Muscle layer of duodenum (tissue), 2 donors: ENCODE results near the gene EMC1.

Experiments used
- H3K27ac ChIP-seq: one replicate; pipeline ENCODE4 v1.7.0; 2013; ENCODE audit warnings: mild to moderate bottlenecking, low read length
- H3K27me3 ChIP-seq: one replicate; pipeline ENCODE4 v1.7.0; 2013; ENCODE audit warnings: low read depth, mild to moderate bottlenecking, control low read depth, low read length
- H3K36me3 ChIP-seq, 2 donors: one replicate each; pipeline ENCODE4 v1.7.0; 2013; ENCODE audit warnings: low read length in 2 of 2, control low read depth in 1 of 2, mild to moderate bottlenecking in 1 of 2; ENCODE audit not compliant: insufficient read depth in 2 of 2, control insufficient read depth in 1 of 2
- H3K4me1 ChIP-seq, 2 donors: one replicate each; pipeline ENCODE4 v1.7.0; 2013; ENCODE audit warnings: low read length in 2 of 2, mild to moderate bottlenecking in 2 of 2, control low read depth in 1 of 2, moderate library complexity in 1 of 2; ENCODE audit not compliant: insufficient read depth in 2 of 2, control insufficient read depth in 1 of 2
- H3K4me3 ChIP-seq, 2 donors: one replicate each; pipeline ENCODE4 v1.7.0; 2013; ENCODE audit warnings: low read length in 2 of 2, low read depth in 1 of 2, mild to moderate bottlenecking in 1 of 2
- H3K9me3 ChIP-seq, 2 donors: one replicate each; pipeline ENCODE4 v1.7.0; 2013; ENCODE audit warnings: low read length in 2 of 2, control low read depth in 1 of 2, mild to moderate bottlenecking in 1 of 2; ENCODE audit not compliant: control insufficient read depth in 1 of 2
- donor health status: healthy.

Gene EMC1

GRCh38 chr1:19199969-19200604 is 51.2 kb downstream of the EMC1 start:
- H3K36me3 ChIP-seq = peaks cover 44 to 52% of the 10 kb centered on the region in 2 donors

GRCh38 chr1:19199329-19199968 is 51.9 kb downstream of the EMC1 start:
- Histone ChIP-seq H3K4me3 (no peak overlapping the region), H3K4me1 (peaks cover 0 to 47% of the 10 kb centered on the region in 2 donors), H3K27me3 (no peaks in the 10 kb centered on the region), H3K27ac (no peak overlapping the region), H3K36me3 (peaks cover 44 to 52% of the 10 kb centered on the region in 2 donors), H3K9me3 (no peaks in the 10 kb centered on the region)

More at GRCh38 chr1:19199969-19200604, 51.2 kb downstream of the EMC1 start:
- H3K4me1 ChIP-seq = peaks cover 0 to 53% of the 10 kb centered on the region in 2 donors
- H3K27ac ChIP-seq = no peak overlapping the region
- no peaks in the 10 kb centered on the region for H3K9me3 ChIP-seq
- no peak overlapping the region for H3K4me3 ChIP-seq
- no peaks in the 10 kb centered on the region for H3K27me3 ChIP-seq

GRCh38 chr1:19198820-19199219 is 52.5 kb downstream of the EMC1 start:
- Histone ChIP-seq H3K4me3 (no peak overlapping the region), H3K9me3 (no peaks in the 10 kb centered on the region), H3K27ac (no peak overlapping the region), H3K4me1 (peaks cover 0 to 43% of the 10 kb centered on the region in 2 donors), H3K27me3 (no peaks in the 10 kb centered on the region), H3K36me3 (peaks cover 48 to 58% of the 10 kb centered on the region in 2 donors)

- H3K27me3 ChIP-seq = no peaks in the 10 kb centered on the region
- no peak overlapping the region for H3K27ac ChIP-seq
- H3K36me3 ChIP-seq = peaks cover 58 to 67% of the 10 kb centered on the region in 2 donors
- no peak overlapping the region for H3K4me3 ChIP-seq
- H3K4me1 ChIP-seq = peaks cover 0 to 33% of the 10 kb centered on the region in 2 donors
- H3K9me3 ChIP-seq = no peaks in the 10 kb centered on the region
Measured at GRCh38 chr1:19197845-19198244, 53.5 kb downstream of the EMC1 start.

- Histone ChIP-seq H3K27ac (no peak overlapping the region), H3K27me3 (no peaks in the 10 kb centered on the region), H3K4me1 (peaks cover 0 to 21% of the 10 kb centered on the region in 2 donors), H3K9me3 (no peaks in the 10 kb centered on the region), H3K36me3 (peaks cover 69 to 83% of the 10 kb centered on the region in 2 donors), H3K4me3 (no peak overlapping the region)
Measured at GRCh38 chr1:19196331-19196730, 55.0 kb downstream of the EMC1 start.

- no peaks in the 10 kb centered on the region for H3K27me3 ChIP-seq
- peaks cover 64 to 80% of the 10 kb centered on the region in 2 donors for H3K36me3 ChIP-seq
- H3K4me3 ChIP-seq = no peak overlapping the region
- H3K27ac ChIP-seq = no peak overlapping the region
- H3K4me1 ChIP-seq = no peaks in the 10 kb centered on the region
- no peaks in the 10 kb centered on the region for H3K9me3 ChIP-seq
Measured at GRCh38 chr1:19193004-19193403, 58.3 kb downstream of the EMC1 start.

- H3K27ac ChIP-seq = no peak overlapping the region
- no peak overlapping the region for H3K4me3 ChIP-seq
- H3K36me3 ChIP-seq = peaks cover 59 to 76% of the 10 kb centered on the region in 2 donors
Measured at GRCh38 chr1:19191811-19192210, 59.5 kb downstream of the EMC1 start.

GRCh38 chr1:19190468-19190867 is 60.9 kb downstream of the EMC1 start:
- no peaks in the 10 kb centered on the region for H3K9me3 ChIP-seq
- peaks cover 59 to 77% of the 10 kb centered on the region in 2 donors for H3K36me3 ChIP-seq
- no peaks in the 10 kb centered on the region for H3K4me1 ChIP-seq
- H3K27ac ChIP-seq = no peak overlapping the region
- no peaks in the 10 kb centered on the region for H3K27me3 ChIP-seq
- H3K4me3 ChIP-seq = no peak overlapping the region

More at GRCh38 chr1:19191811-19192210, 59.5 kb downstream of the EMC1 start:
- Histone ChIP-seq H3K4me1 (no peaks in the 10 kb centered on the region), H3K9me3 (no peaks in the 10 kb centered on the region), H3K27me3 (no peaks in the 10 kb centered on the region)

GRCh38 chr1:19189270-19189669 is 62.1 kb downstream of the EMC1 start:
- Histone ChIP-seq H3K27ac (no peak overlapping the region), H3K4me3 (no peak overlapping the region), H3K9me3 (no peaks in the 10 kb centered on the region), H3K36me3 (peaks cover 69 to 85% of the 10 kb centered on the region in 2 donors), H3K27me3 (no peaks in the 10 kb centered on the region), H3K4me1 (no peaks in the 10 kb centered on the region)

- H3K36me3 ChIP-seq = peaks cover 68 to 85% of the 10 kb centered on the region in 2 donors
- H3K27ac ChIP-seq = no peak overlapping the region
- no peaks in the 10 kb centered on the region for H3K4me1 ChIP-seq
- no peak overlapping the region for H3K4me3 ChIP-seq
- H3K9me3 ChIP-seq = no peaks in the 10 kb centered on the region
- no peaks in the 10 kb centered on the region for H3K27me3 ChIP-seq
Measured at GRCh38 chr1:19187852-19188251, 63.5 kb downstream of the EMC1 start.

- Histone ChIP-seq H3K36me3 (peaks cover 62 to 77% of the 10 kb centered on the region in 2 donors), H3K27me3 (no peaks in the 10 kb centered on the region), H3K4me1 (no peaks in the 10 kb centered on the region), H3K4me3 (no peak overlapping the region), H3K9me3 (no peaks in the 10 kb centered on the region), H3K27ac (no peak overlapping the region)
Measured at GRCh38 chr1:19186001-19186400, 65.3 kb downstream of the EMC1 start.
